Measurements from ENCODE around the gene AK3. TPM values are rescaled to one million over a fixed set of nuclear protein-coding genes. Genes with fewer than 3 reads are reported as not detected.

AK3 gene
- total RNA-seq, 1 experiment from 2014 or later = 41.5 TPM

DNA sequence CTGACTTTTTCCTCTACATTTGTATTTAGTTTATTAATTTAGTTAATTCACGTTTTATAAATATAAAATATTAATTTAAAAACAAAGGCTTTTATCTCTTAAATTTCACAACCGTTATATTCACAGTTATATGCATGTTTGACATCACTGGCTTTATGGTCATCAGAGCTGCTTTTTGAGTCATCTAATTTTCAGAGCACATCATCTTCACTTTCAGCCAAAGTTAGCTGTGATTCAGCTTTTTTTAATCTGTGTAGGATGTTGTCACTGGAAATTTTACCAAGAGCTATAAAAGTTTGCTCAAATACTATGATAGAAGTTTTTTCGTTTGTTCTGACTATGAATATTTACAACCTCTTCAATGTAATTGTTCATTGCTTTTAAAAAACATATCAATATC is 49.2 kb downstream of the AK3 start:
- TF ChIP-seq, protein P1, sequence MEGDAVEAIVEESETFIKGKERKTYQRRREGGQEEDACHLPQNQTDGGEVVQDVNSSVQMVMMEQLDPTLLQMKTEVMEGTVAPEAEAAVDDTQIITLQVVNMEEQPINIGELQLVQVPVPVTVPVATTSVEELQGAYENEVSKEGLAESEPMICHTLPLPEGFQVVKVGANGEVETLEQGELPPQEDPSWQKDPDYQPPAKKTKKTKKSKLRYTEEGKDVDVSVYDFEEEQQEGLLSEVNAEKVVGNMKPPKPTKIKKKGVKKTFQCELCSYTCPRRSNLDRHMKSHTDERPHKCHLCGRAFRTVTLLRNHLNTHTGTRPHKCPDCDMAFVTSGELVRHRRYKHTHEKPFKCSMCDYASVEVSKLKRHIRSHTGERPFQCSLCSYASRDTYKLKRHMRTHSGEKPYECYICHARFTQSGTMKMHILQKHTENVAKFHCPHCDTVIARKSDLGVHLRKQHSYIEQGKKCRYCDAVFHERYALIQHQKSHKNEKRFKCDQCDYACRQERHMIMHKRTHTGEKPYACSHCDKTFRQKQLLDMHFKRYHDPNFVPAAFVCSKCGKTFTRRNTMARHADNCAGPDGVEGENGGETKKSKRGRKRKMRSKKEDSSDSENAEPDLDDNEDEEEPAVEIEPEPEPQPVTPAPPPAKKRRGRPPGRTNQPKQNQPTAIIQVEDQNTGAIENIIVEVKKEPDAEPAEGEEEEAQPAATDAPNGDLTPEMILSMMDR (conservative IDR thresholded peaks at IDR 0.05) = no peak
- no peaks in the 10 kb centered on the region for H4K20me1 ChIP-seq (ENCODE audit: control insufficient read depth, insufficient read depth, insufficient read length)
- H3K27ac Mint-ChIP-seq = no peak overlapping the region
- 0 out of 2 replicates have a peak, but pooled peaks cover 1% of the 10 kb centered on the region for H3K79me2 ChIP-seq (ENCODE audit: insufficient read depth, low read length)
- H3K9ac ChIP-seq (ENCODE audit: extremely low read depth, insufficient read length, low read length) = no peak overlapping the region
- no peak overlapping the region for H3K14ac ChIP-seq (ENCODE audit: insufficient read depth, low read length)
- no peak overlapping the region for H3K4me2 ChIP-seq (ENCODE audit: insufficient read depth, insufficient read length, low read length)
- no peak overlapping the region for H3K18ac ChIP-seq (ENCODE audit: insufficient read length, low read depth, low read length)
- no peaks in the 10 kb centered on the region for H3K27me3 ChIP-seq (ENCODE audit: insufficient read depth, low read length)
- H3K9me3 Mint-ChIP-seq = no peaks in the 10 kb centered on the region
- no peak overlapping the region for H2AFZ ChIP-seq (ENCODE audit: low read length)
- no peaks in the 10 kb centered on the region for H3K79me1 ChIP-seq (ENCODE audit: insufficient read depth, low read depth, low read length, poor library complexity, severe bottlenecking)
- H3K4me3 Mint-ChIP-seq = no peak overlapping the region
- H3K23me2 ChIP-seq (ENCODE audit: insufficient read length, low read depth, low read length, poor library complexity, severe bottlenecking) = no peaks in the 10 kb centered on the region
- no peak overlapping the region for H4K91ac ChIP-seq (ENCODE audit: insufficient read length, low read depth, low read length)
- no peaks in the 10 kb centered on the region for H3K27me3 Mint-ChIP-seq (ENCODE audit: low read depth)
- H2BK12ac ChIP-seq (ENCODE audit: insufficient read length, low read depth, low read length) = no peak overlapping the region
- no peak overlapping the region for H2BK20ac ChIP-seq (ENCODE audit: low read depth, low read length, poor library complexity, severe bottlenecking)
- no peak overlapping the region for H2AK5ac ChIP-seq (ENCODE audit: insufficient read length, low read length)
- no peaks in the 10 kb centered on the region for H3K9me3 ChIP-seq (ENCODE audit: control insufficient read depth, low read depth, low read length)
- no peak overlapping the region for H2BK5ac ChIP-seq (ENCODE audit: insufficient read length, low read length)
- DNase-seq = no peak
- H2BK15ac ChIP-seq (ENCODE audit: low read depth, low read length) = no peak overlapping the region
- H3K27ac ChIP-seq (ENCODE audit: insufficient read length, low read depth, low read length) = no peak overlapping the region
- no peaks in the 10 kb centered on the region for H3K4me1 ChIP-seq (ENCODE audit: insufficient read depth, low read length)
- peaks cover 0 to 2% of the 10 kb centered on the region in 2 experiments; a peak in 1 of 4 replicates for H3K4me1 Mint-ChIP-seq
- H3K36me3 Mint-ChIP-seq (ENCODE audit: insufficient read depth in 1 of 3, low read depth in 3 of 3) = peaks cover 6 to 20% (median 20%) of the 10 kb centered on the region in 3 experiments; a peak in 5 of 7 replicates
- H3K56ac ChIP-seq (ENCODE audit: insufficient read length, low read depth, low read length) = no peak overlapping the region
- H4K5ac ChIP-seq (ENCODE audit: insufficient read length, low read depth, low read length) = no peak overlapping the region
- WGBS (ENCODE audit: extremely low coverage, insufficient read length, low lambda C conversion rate) = no CpG with 5 or more reads among the region's 3 CpGs
- H4K8ac ChIP-seq (replicated peaks; ENCODE audit: insufficient read length, low read depth, low read length) = no peak overlapping the region
- no peak overlapping the region for H3T11ph ChIP-seq (ENCODE audit: low read length)
- H3K4ac ChIP-seq (ENCODE audit: low read depth, low read length) = no peak overlapping the region
- no peak overlapping the region for H3K23ac ChIP-seq (ENCODE audit: insufficient read length, low read depth, low read length)
- no peak overlapping the region for H2BK120ac ChIP-seq (ENCODE audit: low read depth, low read length, poor library complexity, severe bottlenecking)
